GM19328 (cell line): ENCODE data around the gene LMO1.

ENCODE experiments used
- ATAC-seq: cut with Tn5 transposase; IDR thresholded peaks from one replicate; pipeline ENCODE4 v1.9.1; 2021; ENCODE audit warnings: mild to moderate bottlenecking, moderate library complexity; ENCODE audit not compliant: unreplicated experiment

Gene LMO1

GRCh38 chr11:8177136-8177535 is 86.5 kb downstream of the LMO1 start:
- ATAC-seq: no peak
